Activated CD4-positive, alpha-beta T cell treated with anti-CD3 and anti-CD28 coated beads, Interleukin-2, amount 10 ng/mL, durations not matched to agents 24 days and 14 days (primary cell): ENCODE data around the gene NDUFS7. TPM values are rescaled to one million over a fixed set of nuclear protein-coding genes. Genes with fewer than 3 reads are reported as not detected.

ENCODE experiments used
- DNase-seq: peaks from one replicate; pipeline ENCODE4 v3.0.0; 2022
- H3K27ac Mint-ChIP-seq: one replicate; pipeline ENCODE4 v1.8.0; 2022; ENCODE audit warnings: mild to moderate bottlenecking, mixed read lengths
- H3K27me3 Mint-ChIP-seq: one replicate; pipeline ENCODE4 v1.8.0; 2022; ENCODE audit warnings: mixed read lengths
- H3K36me3 Mint-ChIP-seq: one replicate; pipeline ENCODE4 v1.8.0; 2022; ENCODE audit warnings: low read depth, mild to moderate bottlenecking, mixed read lengths
- H3K4me1 Mint-ChIP-seq: one replicate; pipeline ENCODE4 v1.8.0; 2021; ENCODE audit warnings: mixed read lengths
- H3K4me3 Mint-ChIP-seq: one replicate; pipeline ENCODE4 v1.8.0; 2022; ENCODE audit warnings: mild to moderate bottlenecking, moderate library complexity, mixed read lengths
- H3K9me3 Mint-ChIP-seq: one replicate; pipeline ENCODE4 v1.8.0; 2021; ENCODE audit warnings: mixed read lengths
- intact Hi-C: fragments of 100-400 bp; cut with micrococcal nuclease; formaldehyde crosslinking; loops from one replicate; pipeline ENCODE4 v1.15.1; 2023
- total RNA-seq: library from RNA; stranded (reverse); gene quantifications from 2 replicates; pipeline ENCODE4 v1.2.3, GENCODE V29; 2022

The NDUFS7 gene
- total RNA-seq, 1 donor from 2014 or later = 108 TPM

DNA sequence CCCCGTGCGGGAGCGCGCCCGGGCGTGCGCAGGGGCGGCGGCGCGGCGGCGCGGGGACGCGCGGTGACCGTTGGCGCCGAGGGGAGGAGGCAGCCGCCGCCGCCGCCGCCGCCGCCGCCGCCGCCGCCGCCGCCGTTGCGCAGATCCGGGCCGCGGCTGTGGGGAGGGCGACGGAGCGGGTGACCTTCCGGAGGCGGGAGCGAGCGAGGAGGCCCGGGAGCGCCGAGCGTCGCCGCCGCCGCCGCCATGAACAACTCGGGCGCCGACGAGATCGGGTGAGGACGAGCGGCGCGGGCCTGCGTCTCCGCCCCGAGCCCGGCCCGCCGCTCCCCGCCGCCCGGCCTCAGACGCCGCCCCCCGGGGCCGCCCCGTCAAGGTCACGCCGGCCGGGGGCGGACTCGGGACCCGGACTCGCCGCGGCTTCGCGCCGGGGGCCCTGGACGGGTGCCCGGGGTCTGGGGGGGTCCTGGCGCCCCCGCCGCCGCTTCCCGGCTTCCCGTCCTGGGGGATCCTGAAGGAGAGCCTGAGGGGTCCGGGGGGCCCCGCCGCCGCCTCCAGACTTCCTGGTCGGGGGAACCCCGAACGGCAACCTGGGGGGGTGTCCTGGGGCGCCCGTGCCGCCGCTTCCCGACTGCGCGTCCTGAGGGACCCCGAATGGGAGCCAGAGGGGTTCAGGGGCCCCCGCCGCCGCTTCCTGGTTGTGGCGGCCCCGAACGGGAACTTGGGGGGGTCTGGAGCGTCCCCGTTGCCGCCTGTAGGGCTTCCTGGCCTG is 24.0 kb downstream of the NDUFS7 start, which contains the start of gene DAZAP1:
Gene DAZAP1 (plus strand): TSS at position 59 of the 772 bp plus-strand sequence. CDS start 188 bp downstream, at position 247.
- H3K27me3 Mint-ChIP-seq = peaks cover 4% of the 10 kb centered on the region
- H3K36me3 Mint-ChIP-seq = peaks cover 25% of the 10 kb centered on the region
- H3K9me3 Mint-ChIP-seq = no peaks in the 10 kb centered on the region
- peak within 1 kb of the TSS; percentile 98 for H3K4me3 Mint-ChIP-seq
- H3K27ac Mint-ChIP-seq = peak within 1 kb of the TSS; percentile 96
- DNase-seq = no peak
- H3K4me1 Mint-ChIP-seq = peaks cover 35% of the 10 kb centered on the region
- intact Hi-C loops = loop anchor here (1.0 to 5.0 kb wide), 5 partner anchors 25 to 610 kb away; partner anchors contain the start of genes FAM174C, MBD3, NDUFS7 and PTBP1

- Mint-ChIP-seq H3K27me3 (no peaks in the 10 kb centered on the region), H3K9me3 (no peaks in the 10 kb centered on the region), H3K27ac (peak overlapping the region; percentile 96), H3K36me3 (peaks cover 28% of the 10 kb centered on the region), H3K4me1 (peaks cover 37% of the 10 kb centered on the region), H3K4me3 (peak overlapping the region; percentile 98)
- DNase-seq = peak; percentile 88
- intact Hi-C loops = loop anchor here (5.0 kb wide), 1 partner anchor 131 kb away; the partner anchor contains the start of gene FAM174C
These were observed 24.8 kb downstream of the NDUFS7 start for GRCh38 chr19:1408300-1409203.

- Mint-ChIP-seq H3K4me3 (peak overlapping the region; percentile 98), H3K27me3 (no peaks in the 10 kb centered on the region), H3K4me1 (peaks cover 37% of the 10 kb centered on the region), H3K27ac (peak overlapping the region; percentile 96), H3K36me3 (peaks cover 28% of the 10 kb centered on the region), H3K9me3 (no peaks in the 10 kb centered on the region)
- intact Hi-C loops = loop anchor here (5.0 kb wide), 1 partner anchor 132 kb away; the partner anchor contains the start of gene FAM174C
- no peak for DNase-seq
These were observed 25.7 kb downstream of the NDUFS7 start for GRCh38 chr19:1409204-1410005.

- Mint-ChIP-seq H3K27me3 (no peaks in the 10 kb centered on the region), H3K27ac (peak overlapping the region; percentile 74), H3K4me3 (peak overlapping the region; percentile 98), H3K9me3 (no peaks in the 10 kb centered on the region), H3K4me1 (peaks cover 39% of the 10 kb centered on the region), H3K36me3 (peaks cover 30% of the 10 kb centered on the region)
- DNase-seq = no peak
- intact Hi-C loops = no loop called here
These were observed 26.6 kb downstream of the NDUFS7 start for GRCh38 chr19:1410136-1410786.

- intact Hi-C loops = no loop called here
- H3K27ac Mint-ChIP-seq = peak overlapping the region; percentile 23
- H3K9me3 Mint-ChIP-seq = no peaks in the 10 kb centered on the region
- peaks cover 31% of the 10 kb centered on the region for H3K36me3 Mint-ChIP-seq
- H3K27me3 Mint-ChIP-seq = no peaks in the 10 kb centered on the region
- peak overlapping the region; percentile 98 for H3K4me3 Mint-ChIP-seq
- peaks cover 43% of the 10 kb centered on the region for H3K4me1 Mint-ChIP-seq
- DNase-seq = no peak
These were observed 27.1 kb downstream of the NDUFS7 start for GRCh38 chr19:1410789-1411188.

- H3K27me3 Mint-ChIP-seq = no peaks in the 10 kb centered on the region
- H3K4me1 Mint-ChIP-seq = peaks cover 41% of the 10 kb centered on the region
- intact Hi-C loops = no loop called here
- peak overlapping the region; percentile 98 for H3K4me3 Mint-ChIP-seq
- H3K9me3 Mint-ChIP-seq = no peaks in the 10 kb centered on the region
- H3K36me3 Mint-ChIP-seq = peaks cover 32% of the 10 kb centered on the region
- no peak for DNase-seq
- peak overlapping the region; percentile 20 for H3K27ac Mint-ChIP-seq
These were observed 27.8 kb downstream of the NDUFS7 start for GRCh38 chr19:1411255-1412191.

GRCh38 chr19:1412323-1412923 is 28.7 kb downstream of the NDUFS7 start:
- H3K4me3 Mint-ChIP-seq = no peak overlapping the region

GRCh38 chr19:1412995-1413800 is 29.5 kb downstream of the NDUFS7 start:
- Mint-ChIP-seq H3K4me3 (no peak overlapping the region), H3K9me3 (no peaks in the 10 kb centered on the region)

More at GRCh38 chr19:1412323-1412923, 28.7 kb downstream of the NDUFS7 start:
- no peak for DNase-seq
- peaks cover 37% of the 10 kb centered on the region for H3K36me3 Mint-ChIP-seq
- H3K9me3 Mint-ChIP-seq = no peaks in the 10 kb centered on the region
- H3K4me1 Mint-ChIP-seq = peaks cover 40% of the 10 kb centered on the region
- no peak overlapping the region for H3K27ac Mint-ChIP-seq
- no peaks in the 10 kb centered on the region for H3K27me3 Mint-ChIP-seq
- intact Hi-C loops = no loop called here

GRCh38 chr19:1416014-1416841 is 32.5 kb downstream of the NDUFS7 start:
- Mint-ChIP-seq H3K4me1 (peaks cover 21% of the 10 kb centered on the region), H3K36me3 (peaks cover 37% of the 10 kb centered on the region), H3K27ac (no peak overlapping the region), H3K9me3 (no peaks in the 10 kb centered on the region), H3K4me3 (no peak overlapping the region), H3K27me3 (no peaks in the 10 kb centered on the region)
- intact Hi-C loops = no loop called here
- DNase-seq = no peak

More at GRCh38 chr19:1412995-1413800, 29.5 kb downstream of the NDUFS7 start:
- H3K36me3 Mint-ChIP-seq = peaks cover 43% of the 10 kb centered on the region
- intact Hi-C loops = no loop called here
- H3K4me1 Mint-ChIP-seq = peaks cover 42% of the 10 kb centered on the region
- no peaks in the 10 kb centered on the region for H3K27me3 Mint-ChIP-seq
- no peak for DNase-seq
- H3K27ac Mint-ChIP-seq = no peak overlapping the region

DNA sequence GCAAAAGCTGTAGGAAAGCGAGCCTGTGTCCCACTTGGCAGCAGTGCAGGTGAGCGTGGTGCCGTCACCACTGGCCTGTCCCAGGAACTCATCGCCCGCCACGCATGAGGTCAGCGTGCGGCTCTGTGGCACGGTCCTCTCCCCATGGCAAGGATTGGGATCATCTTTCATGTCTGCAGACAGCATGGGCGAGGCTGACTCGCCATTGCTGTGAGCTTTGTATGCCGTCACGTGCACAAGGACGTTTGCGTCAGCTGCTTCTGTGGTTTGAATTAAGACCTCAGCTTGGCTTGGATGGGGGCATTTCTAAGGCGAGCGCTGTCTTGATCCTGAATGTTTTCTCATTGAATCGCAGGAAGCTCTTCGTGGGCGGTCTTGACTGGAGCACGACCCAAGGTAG is 33.4 kb downstream of the NDUFS7 start:
- Mint-ChIP-seq H3K9me3 (no peaks in the 10 kb centered on the region), H3K36me3 (peaks cover 35% of the 10 kb centered on the region), H3K27me3 (no peaks in the 10 kb centered on the region), H3K27ac (no peak overlapping the region), H3K4me1 (peaks cover 14% of the 10 kb centered on the region), H3K4me3 (no peak overlapping the region)
- DNase-seq = no peak
- intact Hi-C loops = no loop called here
